IMR-90 (cell line): Measurements from ENCODE around the gene SDK1. TPM values are rescaled to one million over a fixed set of nuclear protein-coding genes. Genes with fewer than 3 reads are reported as not detected.

Source experiments
- ATAC-seq: fragments of 200-7000 bp; cut with Tn5 transposase; 2 replicates; pipeline ENCODE4 v1.9.1; 2020; ENCODE audit warnings: low read depth, mild to moderate bottlenecking, moderate library complexity
- BruUV-seq: library from RNA; stranded (reverse); fragments of 400-500 nt; replicated peaks from 2 replicates; lab custom pipeline; 2021; lab: Mats Ljungman, UMichigan
- CTCF ChIA-PET: fragments of 300-600 bp; formaldehyde crosslinking; extraction: SDS; loops from one replicate; lab custom pipeline; 2021; ENCODE audit warnings: antibody characterized with exemption; lab: Yijun Ruan, JAX
- POLR2A ChIA-PET: fragments of 300-600 bp; sonication (Branson Sonifier 250); formaldehyde crosslinking; loops from one replicate; lab custom pipeline; 2022; ENCODE audit warnings: antibody characterized with exemption; ENCODE audit not compliant: unreplicated experiment; lab: Charles Lee
- DNase-seq: peaks from one replicate; pipeline ENCODE4 v3.0.0; 2013
- H2AFZ ChIP-seq: replicated peaks from 2 replicates; pipeline ENCODE3; 2013; ENCODE audit warnings: low read length, mild to moderate bottlenecking; ENCODE audit not compliant: poor library complexity
- H2AK5ac ChIP-seq: 2 replicates; pipeline ENCODE4 v1.6.1; 2013; ENCODE audit warnings: low read depth, low read length, inconsistent platforms
- H2AK9ac ChIP-seq: replicated peaks from 2 replicates; pipeline ENCODE3; 2013; ENCODE audit warnings: mild to moderate bottlenecking, low read depth, low read length, moderate library complexity; ENCODE audit not compliant: poor library complexity
- H2BK120ac ChIP-seq: 2 replicates; pipeline ENCODE4 v1.6.1; 2013; ENCODE audit warnings: low read depth, low read length, inconsistent platforms
- H2BK15ac ChIP-seq: 3 replicates; pipeline ENCODE4 v1.6.1; 2013; ENCODE audit warnings: low read depth, low read length, inconsistent platforms
- H2BK20ac ChIP-seq: 2 replicates; pipeline ENCODE4 v1.6.1; 2013; ENCODE audit warnings: low read depth, mild to moderate bottlenecking, inconsistent platforms, low read length, moderate library complexity
- H2BK5ac ChIP-seq: 2 replicates; pipeline ENCODE4 v1.6.1; 2013; ENCODE audit warnings: mild to moderate bottlenecking, low read depth, low read length, inconsistent platforms; ENCODE audit not compliant: poor library complexity, severe bottlenecking
- H3K14ac ChIP-seq: replicated peaks from 2 replicates; pipeline ENCODE4 v1.6.1; 2013; ENCODE audit warnings: low read depth, low read length, inconsistent platforms
- H3K18ac ChIP-seq: 2 replicates; pipeline ENCODE4 v1.6.1; 2013; ENCODE audit warnings: low read depth, low read length, control low read depth
- H3K23ac ChIP-seq: 2 replicates; pipeline ENCODE4 v1.6.1; 2013; ENCODE audit warnings: low read depth, low read length, inconsistent platforms
- H3K27ac ChIP-seq: 2 replicates; pipeline ENCODE4 v1.5.1; 2013; ENCODE audit warnings: mild to moderate bottlenecking, control low read depth, low read length; ENCODE audit not compliant: insufficient read depth
- H3K27me3 ChIP-seq: 2 replicates; pipeline ENCODE4 v1.6.1; 2013; ENCODE audit warnings: low read length; ENCODE audit not compliant: control insufficient read depth, insufficient read depth
- H3K36me3 ChIP-seq: 2 replicates; pipeline ENCODE4 v1.6.1; 2013; ENCODE audit warnings: low read length, mixed read lengths; ENCODE audit not compliant: control insufficient read depth, insufficient read depth
- H3K4ac ChIP-seq: 2 replicates; pipeline ENCODE4 v1.6.1; 2013; ENCODE audit warnings: low read depth, low read length, inconsistent platforms
- H3K4me1 ChIP-seq: 2 replicates; pipeline ENCODE4 v1.6.1; 2013; ENCODE audit warnings: low read length, mixed read lengths; ENCODE audit not compliant: control insufficient read depth, insufficient read depth
- H3K4me2 ChIP-seq: 2 replicates; pipeline ENCODE4 v1.6.1; 2013; ENCODE audit warnings: low read depth, mild to moderate bottlenecking, control low read depth, low read length, moderate library complexity
- H3K4me3 ChIP-seq: 2 replicates; pipeline ENCODE4 v1.5.1; 2013; ENCODE audit warnings: low read depth, mild to moderate bottlenecking, control low read depth, low read length, moderate library complexity; ENCODE audit not compliant: insufficient read depth
- H3K56ac ChIP-seq: 2 replicates; pipeline ENCODE4 v1.6.1; 2013; ENCODE audit warnings: low read length, inconsistent platforms; ENCODE audit not compliant: insufficient read depth; ENCODE audit errors: extremely low read depth
- H3K79me1 ChIP-seq, 2 experiments: 2 replicates each; pipeline ENCODE4 v1.6.1; 2013; ENCODE audit warnings: low read length in 2 of 2, inconsistent platforms in 1 of 2, low read depth in 1 of 2
- H3K9ac ChIP-seq: 2 replicates; pipeline ENCODE4 v1.6.1; 2013; ENCODE audit warnings: low read depth, low read length, control low read depth
- H3K9me1 ChIP-seq: 2 replicates; pipeline ENCODE4 v1.6.1; 2013; ENCODE audit warnings: low read length, inconsistent platforms; ENCODE audit not compliant: insufficient read depth
- H3K9me3 ChIP-seq: 2 replicates; pipeline ENCODE4 v1.6.1; 2013; ENCODE audit warnings: low read length; ENCODE audit not compliant: control insufficient read depth, insufficient read depth
- H4K20me1 ChIP-seq: 2 replicates; pipeline ENCODE4 v1.6.1; 2013; ENCODE audit warnings: low read length, inconsistent platforms; ENCODE audit not compliant: insufficient read depth
- H4K5ac ChIP-seq: 2 replicates; pipeline ENCODE4 v1.6.1; 2013; ENCODE audit warnings: mild to moderate bottlenecking, low read depth, low read length, control low read depth
- H4K8ac ChIP-seq, 2 experiments: 2 replicates each; pipeline ENCODE4 v1.6.1; 2013; ENCODE audit warnings: low read depth in 2 of 2, low read length in 2 of 2, control low read depth in 1 of 2, inconsistent platforms in 1 of 2
- H4K91ac ChIP-seq: 2 replicates; pipeline ENCODE4 v1.6.1; 2013; ENCODE audit warnings: low read depth, low read length, inconsistent platforms; ENCODE audit not compliant: insufficient read depth
- BHLHE40 ChIP-seq: fragments of 150-350 bp; IDR thresholded peaks from 2 replicates; pipeline ENCODE4 v1.6.1; 2016; ENCODE audit warnings: mild to moderate bottlenecking, low read depth, low read length
- CEBPB ChIP-seq: IDR thresholded peaks from 2 replicates; pipeline ENCODE4 v1.6.1; 2012; ENCODE audit warnings: low read depth, low read length, improper control_type of control experiment
- CHD1 ChIP-seq: IDR thresholded peaks from 2 replicates; pipeline ENCODE4 v1.6.1; 2012; ENCODE audit warnings: low read depth, low read length, improper control_type of control experiment
- FOS ChIP-seq: fragments of 150-350 bp; IDR thresholded peaks from 2 replicates; pipeline ENCODE4 v1.6.1; 2016; ENCODE audit warnings: low read depth, low read length
- MAFK ChIP-seq: IDR thresholded peaks from 2 replicates; pipeline ENCODE4 v1.6.1; 2012; ENCODE audit warnings: low read depth, low read length, improper control_type of control experiment
- MAZ ChIP-seq: IDR thresholded peaks from 2 replicates; pipeline ENCODE4 v1.6.1; 2012; ENCODE audit warnings: low read depth, mild to moderate bottlenecking, low read length, improper control_type of control experiment, moderate library complexity, borderline replicate concordance
- MXI1 ChIP-seq: IDR thresholded peaks from 2 replicates; pipeline ENCODE4 v1.6.1; 2012; ENCODE audit warnings: low read depth, mild to moderate bottlenecking, low read length, moderate library complexity, borderline replicate concordance
- NFE2L2 ChIP-seq: fragments of 150-350 bp; IDR thresholded peaks from 2 replicates; pipeline ENCODE4 v1.6.1; 2016; ENCODE audit warnings: low read depth, mild to moderate bottlenecking, low read length
- POLR2A ChIP-seq: IDR thresholded peaks from 2 replicates; pipeline ENCODE4 v1.6.1; 2012; ENCODE audit warnings: mild to moderate bottlenecking, low read depth, low read length
- RAD21 ChIP-seq: IDR thresholded peaks from 2 replicates; pipeline ENCODE4 v1.6.1; 2012; ENCODE audit warnings: low read length, improper control_type of control experiment
- RCOR1 ChIP-seq: IDR thresholded peaks from 2 replicates; pipeline ENCODE4 v1.6.1; 2012; ENCODE audit warnings: mild to moderate bottlenecking, low read length, improper control_type of control experiment; ENCODE audit not compliant: insufficient replicate concordance
- RFX5 ChIP-seq: IDR thresholded peaks from 2 replicates; pipeline ENCODE4 v1.8.0; 2012; ENCODE audit warnings: low read depth, mild to moderate bottlenecking, low read length, moderate library complexity
- SMC3 ChIP-seq: fragments of 150-350 bp; IDR thresholded peaks from 2 replicates; pipeline ENCODE4 v1.6.1; 2016; ENCODE audit warnings: low read depth, mild to moderate bottlenecking, antibody characterized with exemption, low read length, moderate library complexity
- WGBS, 2 experiments: methylation state at CpG; one replicate each; pipeline versions ENCODE4 v1.1.5 to v1.1.7; 2013; ENCODE audit warnings: missing lambda C conversion rate in 2 of 2; ENCODE audit not compliant: insufficient read length in 1 of 2; ENCODE audit errors: extremely low coverage in 2 of 2; 5-methylcytosine and 5-hydroxymethylcytosine counted together
- dilution Hi-C: fragments of 300-500 bp; cut with HindIII; formaldehyde crosslinking; loops from one replicate; pipeline ENCODE4 v1.14.3; 2018; ENCODE audit warnings: low sequenced_read_pairs; ENCODE audit not compliant: unreplicated experiment
- in situ Hi-C: fragments of 300-500 bp; cut with MboI; formaldehyde crosslinking; loops from 3 replicates; pipeline ENCODE4 v1.14.3; 2019; ENCODE audit warnings: low sequenced_read_pairs, inconsistent platforms, mixed read lengths
- intact Hi-C: fragments of 100-400 bp; cut with micrococcal nuclease; formaldehyde crosslinking; loops from 2 replicates; pipeline ENCODE4 v1.10.0; 2022
- polyA plus RNA-seq, 3 experiments: library from polyadenylated mRNA; depleted of rRNA; stranded (reverse); fragments of >200 nt; gene quantifications; 2 replicates each; pipeline ENCODE4 v1.2.3, GENCODE V29; 2012; ENCODE audit warnings: low replicate concordance in 1 of 3
- total RNA-seq: library from RNA; depleted of rRNA; stranded (reverse); fragments of >200 nt; gene quantifications from 2 replicates; pipeline ENCODE4 v1.2.3, GENCODE V29; 2012
- TF ChIP-seq, protein P1 (sequence below): fragments of 150-350 bp; IDR thresholded peaks from 2 replicates; pipeline ENCODE4 v1.6.1; 2017; ENCODE audit warnings: mild to moderate bottlenecking, antibody characterized with exemption, low read length, low read depth
- TF ChIP-seq, protein P2 (sequence below): conservative IDR thresholded peaks from 2 replicates; pipeline ENCODE4 v1.5.1; 2012; ENCODE audit warnings: mild to moderate bottlenecking, low read depth, low read length, improper control_type of control experiment

The SDK1 gene
- total and polyA plus RNA-seq, 2 of the 4 experiments (the other 2 are of a cell fraction): 1.5 to 1.6 TPM

DNA sequence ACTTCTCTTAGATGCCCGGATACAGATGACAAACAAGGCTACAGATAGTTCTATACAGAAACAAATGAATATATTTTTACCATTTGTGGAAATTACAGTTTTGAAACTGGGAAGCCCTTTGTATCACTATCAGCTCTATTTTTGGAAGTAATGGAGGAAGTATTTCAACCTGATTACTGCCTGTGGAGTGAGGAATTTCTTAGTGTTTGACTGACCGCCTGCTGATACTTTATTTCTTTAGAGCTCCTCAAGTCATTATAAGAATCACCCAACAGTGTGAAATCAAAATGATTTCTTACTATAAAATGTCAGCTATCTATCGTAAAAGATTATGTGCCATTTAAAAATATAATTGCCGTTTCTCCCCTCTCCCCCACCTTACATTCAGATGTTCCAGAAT lies 290.9 kb downstream of the SDK1 start:
- Histone ChIP-seq H3K9me1 (no peaks in the 10 kb centered on the region), H2BK120ac (no peak overlapping the region), H4K5ac (no peak overlapping the region), H2BK15ac (no peak overlapping the region), H3K14ac (no peak overlapping the region), H3K56ac (no peak overlapping the region), H3K4me2 (no peak overlapping the region), H2AFZ (no peak overlapping the region), H2AK9ac (no peak overlapping the region), H4K20me1 (no peaks in the 10 kb centered on the region), H3K9me3 (peaks cover 4% of the 10 kb centered on the region; the same call in 1 of the 2 replicates), H3K79me1 (no peaks in the 10 kb centered on the region), H3K23ac (no peak overlapping the region), H3K36me3 (no peaks in the 10 kb centered on the region), H3K18ac (no peak overlapping the region), H3K9ac (no peak overlapping the region), H2BK20ac (no peak overlapping the region), H2AK5ac (no peak overlapping the region), H3K4me3 (no peak overlapping the region), H3K27me3 (no peaks in the 10 kb centered on the region), H3K4me1 (no peaks in the 10 kb centered on the region; the same call in 1 of the 2 replicates), H3K27ac (no peak overlapping the region), H3K4ac (no peak overlapping the region), H4K8ac (no peak overlapping the region), H4K91ac (no peak overlapping the region), H2BK5ac (no peak overlapping the region)
- dilution Hi-C loops (no loop called here), intact Hi-C loops (no loop called here), in situ Hi-C loops (no loop called here)
- no CpG with 5 or more reads among the region's 4 CpGs for WGBS, 2 experiments
- no TSS peak for BruUV-seq
- ATAC-seq (no peak), DNase-seq (no peak)
- ChIA-PET POLR2A (no interaction called here), CTCF (interaction anchor here (0.8 kb wide), 1 partner anchor 19 kb away, joined by 3 read pairs; no protein-coding TSS in a partner anchor)
- TF ChIP-seq RCOR1 (no peak), NFE2L2 (no peak), CEBPB (no peak), BHLHE40 (no peak), SMC3 (no peak), MXI1 (no peak), CHD1 (no peak), RFX5 (no peak), FOS (no peak), MAFK (no peak), POLR2A (no peak), RAD21 (no peak), MAZ (no peak)
- TF ChIP-seq, protein P1, sequence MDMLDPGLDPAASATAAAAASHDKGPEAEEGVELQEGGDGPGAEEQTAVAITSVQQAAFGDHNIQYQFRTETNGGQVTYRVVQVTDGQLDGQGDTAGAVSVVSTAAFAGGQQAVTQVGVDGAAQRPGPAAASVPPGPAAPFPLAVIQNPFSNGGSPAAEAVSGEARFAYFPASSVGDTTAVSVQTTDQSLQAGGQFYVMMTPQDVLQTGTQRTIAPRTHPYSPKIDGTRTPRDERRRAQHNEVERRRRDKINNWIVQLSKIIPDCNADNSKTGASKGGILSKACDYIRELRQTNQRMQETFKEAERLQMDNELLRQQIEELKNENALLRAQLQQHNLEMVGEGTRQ: no peak
- TF ChIP-seq, protein P2, sequence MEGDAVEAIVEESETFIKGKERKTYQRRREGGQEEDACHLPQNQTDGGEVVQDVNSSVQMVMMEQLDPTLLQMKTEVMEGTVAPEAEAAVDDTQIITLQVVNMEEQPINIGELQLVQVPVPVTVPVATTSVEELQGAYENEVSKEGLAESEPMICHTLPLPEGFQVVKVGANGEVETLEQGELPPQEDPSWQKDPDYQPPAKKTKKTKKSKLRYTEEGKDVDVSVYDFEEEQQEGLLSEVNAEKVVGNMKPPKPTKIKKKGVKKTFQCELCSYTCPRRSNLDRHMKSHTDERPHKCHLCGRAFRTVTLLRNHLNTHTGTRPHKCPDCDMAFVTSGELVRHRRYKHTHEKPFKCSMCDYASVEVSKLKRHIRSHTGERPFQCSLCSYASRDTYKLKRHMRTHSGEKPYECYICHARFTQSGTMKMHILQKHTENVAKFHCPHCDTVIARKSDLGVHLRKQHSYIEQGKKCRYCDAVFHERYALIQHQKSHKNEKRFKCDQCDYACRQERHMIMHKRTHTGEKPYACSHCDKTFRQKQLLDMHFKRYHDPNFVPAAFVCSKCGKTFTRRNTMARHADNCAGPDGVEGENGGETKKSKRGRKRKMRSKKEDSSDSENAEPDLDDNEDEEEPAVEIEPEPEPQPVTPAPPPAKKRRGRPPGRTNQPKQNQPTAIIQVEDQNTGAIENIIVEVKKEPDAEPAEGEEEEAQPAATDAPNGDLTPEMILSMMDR: no peak
